NCI-H510A (cell line): ENCODE measurements around the gene ARAF.
"Not testable (repeated sequence)": the region's sequence is repeated elsewhere in the genome, so short reads cannot be mapped to it uniquely, and the experiment has no call there.

Source experiments
- DNase-seq: peaks from one replicate; lab custom pipeline; 2025; lab: John Stamatoyannopoulos, UW

The ARAF gene

DNA sequence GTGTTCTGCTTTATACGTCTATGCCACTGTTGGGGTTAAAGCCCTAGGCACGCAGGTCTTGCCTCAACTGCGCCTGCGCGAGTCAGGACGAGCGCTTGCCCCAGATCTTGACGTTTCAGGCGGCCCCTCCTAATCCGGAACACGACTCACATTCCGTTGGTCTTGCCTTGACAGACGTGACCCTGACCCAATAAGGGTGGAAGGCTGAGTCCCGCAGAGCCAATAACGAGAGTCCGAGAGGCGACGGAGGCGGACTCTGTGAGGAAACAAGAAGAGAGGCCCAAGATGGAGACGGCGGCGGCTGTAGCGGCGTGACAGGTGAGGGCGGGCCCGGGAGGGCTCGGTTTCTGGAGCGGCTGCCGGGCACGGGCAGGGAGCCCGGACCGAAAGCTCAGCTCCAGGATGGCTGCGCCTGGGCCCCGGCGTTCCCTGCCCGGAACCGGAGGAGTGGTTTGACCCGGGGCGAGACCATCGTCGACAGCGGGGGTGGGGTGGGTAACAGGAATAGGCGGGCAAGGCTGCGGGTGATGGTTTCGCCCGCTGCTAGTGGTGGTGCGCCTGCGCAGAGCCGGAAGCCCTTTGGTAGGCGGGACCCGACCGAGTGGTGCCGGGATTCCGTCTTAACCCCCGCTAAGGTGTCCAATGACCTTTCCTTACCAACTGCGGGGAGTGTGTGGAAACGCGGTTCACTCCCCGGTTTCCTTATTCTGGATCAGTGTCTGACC, at the start of gene ARAF:
Gene ARAF, plus strand, starts transcription at position 272 of the 725 bp plus-strand sequence. CDS start 1,763 bp downstream, outside the sequence.
- DNase-seq, result peak; percentile 91

DNA sequence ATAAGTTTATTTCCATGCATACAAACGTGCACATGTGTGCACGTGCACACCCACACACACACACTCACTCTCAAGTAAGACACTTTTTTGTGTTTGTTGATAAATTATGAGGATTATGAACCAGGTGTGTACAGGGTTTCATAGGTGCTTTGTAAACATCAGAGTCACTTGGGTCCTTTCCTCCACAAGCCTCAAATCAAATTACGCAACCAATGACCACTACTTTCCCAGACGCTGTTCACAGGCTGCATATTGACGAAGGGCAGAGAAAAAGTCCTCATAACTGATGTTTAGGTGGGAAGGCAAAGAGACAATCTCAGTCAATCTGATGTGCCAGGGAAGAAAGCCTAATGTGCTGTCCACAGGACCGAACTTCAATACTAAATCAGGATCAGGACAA, 48.6 kb upstream of the ARAF start:
- not testable (repeated sequence) for DNase-seq

DNA sequence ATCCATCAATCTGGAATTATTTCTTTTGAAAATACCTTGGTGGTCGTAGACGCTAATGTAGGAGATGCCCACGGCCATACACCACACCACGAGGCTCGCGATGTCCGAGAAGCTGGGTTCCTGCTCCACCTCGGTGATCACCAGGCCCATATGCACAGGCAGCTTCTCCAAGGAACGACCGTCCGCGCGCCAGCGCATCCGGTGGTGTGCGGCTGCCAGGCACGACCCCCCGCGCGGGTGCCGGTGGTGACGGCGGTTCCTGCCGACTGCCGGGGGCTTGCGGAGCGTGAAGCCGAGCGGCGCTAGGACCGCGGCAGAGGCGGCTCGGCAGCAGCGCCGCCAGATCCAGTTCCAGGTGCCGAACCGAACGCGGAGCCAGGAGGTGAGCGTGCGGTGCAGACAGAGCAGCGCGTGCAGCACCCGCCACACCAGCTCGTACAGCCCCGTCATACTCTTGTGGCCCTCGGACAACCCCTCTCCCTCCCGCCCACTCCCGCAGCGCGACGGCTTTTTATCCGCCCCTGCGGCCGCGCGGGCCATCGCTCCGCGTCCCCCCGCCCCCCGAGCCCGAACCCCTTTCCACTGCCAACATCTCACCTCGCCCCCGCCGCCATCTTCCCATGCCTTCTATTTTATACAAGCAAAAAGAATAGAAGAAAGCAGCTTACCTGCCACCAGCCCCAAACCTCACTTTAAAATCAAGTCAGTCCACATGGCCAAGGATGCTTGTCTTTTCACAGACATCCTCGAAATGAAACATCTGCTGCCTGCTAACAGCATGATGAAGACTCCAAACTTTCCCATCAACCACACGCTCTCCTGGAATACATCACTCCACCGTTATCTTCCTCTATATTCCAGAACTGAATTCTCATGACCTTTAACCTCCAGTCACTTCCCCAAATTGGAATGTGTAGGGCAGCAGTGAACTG, 47.7 kb upstream of the ARAF start:
- not testable (repeated sequence) for DNase-seq

DNA sequence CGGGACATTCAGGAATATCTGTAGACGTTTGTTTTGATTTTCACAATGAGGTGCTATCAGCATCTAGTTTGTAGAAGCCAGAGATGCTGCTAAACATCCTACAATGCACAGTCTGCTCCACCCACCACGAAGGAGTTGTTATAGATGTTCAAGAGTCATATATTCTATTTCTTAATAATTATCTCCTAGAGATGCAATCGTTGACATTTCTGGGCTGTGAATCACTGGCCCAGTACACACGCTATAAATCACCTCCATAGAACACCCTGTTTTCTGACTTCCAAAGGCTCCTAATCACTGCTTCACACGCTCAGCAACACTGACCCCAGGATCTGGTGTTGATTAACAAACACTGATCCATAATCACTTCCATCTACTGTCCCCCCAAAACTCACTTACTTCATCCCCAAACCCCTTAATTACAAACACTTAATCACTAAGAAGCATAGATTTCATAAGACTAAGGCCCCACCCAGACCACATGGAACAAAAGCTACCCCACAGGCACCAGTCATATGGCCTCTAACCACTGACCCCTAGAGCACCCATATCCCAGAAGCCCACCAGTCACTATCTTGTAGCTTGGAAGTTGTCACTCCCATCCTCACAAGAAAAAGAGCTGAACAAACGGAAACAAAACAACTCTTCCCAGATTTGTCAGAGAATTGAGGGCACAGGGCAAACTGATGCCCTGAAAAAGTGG, 46.3 kb upstream of the ARAF start:
- DNase-seq, result no peak

DNA sequence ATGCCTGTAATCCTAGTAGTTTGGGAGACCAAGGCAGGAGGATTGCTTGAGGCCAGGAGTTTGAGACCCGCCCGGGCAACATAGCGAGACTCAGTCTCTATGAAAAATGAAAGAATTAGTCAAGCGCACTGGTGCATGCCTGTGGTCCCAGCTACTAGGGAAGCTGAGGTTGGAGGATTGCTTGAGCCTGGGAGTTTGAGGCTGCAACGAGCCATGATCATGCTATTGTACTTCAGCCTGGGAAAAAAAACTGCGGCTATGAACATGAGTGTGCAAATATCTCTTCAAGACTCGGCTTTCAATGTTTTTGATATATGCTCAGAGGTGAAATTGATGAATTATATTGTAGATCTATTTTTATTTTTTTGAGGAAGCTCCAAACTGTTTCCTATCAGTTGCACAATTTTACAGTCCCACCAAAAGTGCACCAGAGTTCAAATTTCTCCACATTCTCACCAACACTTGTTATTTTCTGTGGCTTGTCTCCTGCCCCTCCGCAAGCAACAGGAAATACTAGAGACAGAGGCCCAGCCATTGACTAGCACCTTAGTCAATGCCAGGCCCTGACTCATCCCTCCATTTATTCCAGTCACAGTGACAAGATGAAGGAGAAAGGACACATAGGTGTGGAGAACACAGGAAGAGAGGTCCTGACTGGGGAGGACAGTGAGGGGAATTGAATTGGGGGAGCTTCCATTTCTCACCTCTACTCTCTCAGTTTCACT, 44.9 kb upstream of the ARAF start:
- no peak for DNase-seq

DNA sequence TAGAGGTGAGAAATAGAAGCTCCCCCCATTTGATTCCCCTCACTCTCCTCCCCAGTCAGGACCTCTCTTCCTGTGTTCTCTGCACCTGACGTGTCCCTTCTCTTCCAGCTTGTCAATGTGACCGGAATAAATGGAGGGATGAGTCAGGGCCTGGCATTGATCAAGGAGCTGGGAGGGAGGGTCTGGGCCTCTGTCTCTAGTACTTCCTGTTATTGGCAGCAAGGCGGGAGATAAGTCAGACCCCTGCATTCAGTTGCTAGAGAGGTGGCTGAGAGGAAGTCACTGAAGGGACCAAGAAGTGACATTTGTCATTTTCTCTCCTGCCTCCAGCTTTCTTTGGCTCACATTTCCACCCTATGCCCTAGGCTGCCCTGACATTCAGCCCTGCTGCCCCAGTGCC, 42.9 kb upstream of the ARAF start:
- no peak for DNase-seq

DNA sequence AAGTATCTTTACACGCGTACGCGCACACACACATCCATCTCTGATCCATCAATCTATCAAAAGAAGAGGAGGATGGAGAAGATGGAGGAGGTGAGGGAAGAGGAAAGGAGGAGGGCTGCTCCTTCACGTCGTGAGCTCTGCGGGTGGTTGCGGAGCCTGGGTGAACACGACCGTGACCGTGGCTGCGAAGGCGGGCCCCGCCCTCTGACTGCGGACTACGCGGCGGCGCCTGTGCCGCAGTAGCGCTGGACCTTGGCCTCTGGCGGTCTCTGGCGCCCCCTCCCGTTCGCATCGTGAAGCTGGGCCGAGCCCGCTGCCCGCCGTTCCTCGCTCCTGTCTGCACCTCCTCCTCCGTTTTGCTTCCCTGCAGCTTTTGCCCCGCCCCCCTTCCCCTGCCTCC, 37.7 kb upstream of the ARAF start:
- DNase-seq, result peak; percentile 44

DNA sequence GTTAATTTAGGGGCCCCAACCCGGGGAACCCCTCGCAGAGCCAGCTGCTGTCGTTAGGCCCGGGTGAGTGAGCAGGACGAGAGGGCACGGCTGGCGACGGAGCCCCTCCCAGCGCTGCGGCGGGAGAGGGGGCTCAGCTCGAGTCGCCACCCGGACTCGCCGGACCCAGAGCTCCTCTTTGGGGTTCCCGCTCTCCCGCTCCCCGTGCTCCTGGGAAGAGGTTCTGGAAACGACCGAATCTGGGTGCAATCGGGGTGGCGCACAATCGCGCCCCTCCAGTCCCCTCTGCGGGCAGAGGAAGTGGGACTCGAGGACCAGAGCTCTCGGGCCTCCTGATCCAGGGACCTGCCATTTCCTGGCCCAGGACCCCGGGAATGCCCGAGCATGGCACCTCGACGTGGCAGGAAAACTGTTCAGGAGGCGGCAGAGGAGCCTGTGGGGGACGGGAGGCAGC, 37.3 kb upstream of the ARAF start:
- DNase-seq, result no peak

DNA sequence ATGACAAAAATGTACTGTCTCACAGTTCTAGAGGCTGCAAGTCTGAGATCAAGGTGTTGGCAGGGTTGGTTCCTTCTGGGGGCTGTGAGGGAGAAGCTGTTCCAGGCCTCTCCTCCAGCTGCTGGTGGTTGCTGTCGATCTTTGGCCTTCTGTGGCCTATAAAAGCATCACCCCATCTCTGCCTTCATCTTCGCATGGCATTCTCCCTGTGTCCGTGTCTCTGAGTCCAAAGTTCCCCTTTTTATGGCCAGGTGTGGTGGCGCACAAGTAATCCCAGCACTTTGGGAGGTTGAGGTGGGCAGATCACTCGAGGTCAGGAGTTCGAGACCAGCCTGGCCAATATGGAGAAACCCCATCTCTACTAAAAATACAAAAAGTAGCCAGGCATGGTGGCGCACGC, 31.5 kb upstream of the ARAF start:
- DNase-seq, result no peak

DNA sequence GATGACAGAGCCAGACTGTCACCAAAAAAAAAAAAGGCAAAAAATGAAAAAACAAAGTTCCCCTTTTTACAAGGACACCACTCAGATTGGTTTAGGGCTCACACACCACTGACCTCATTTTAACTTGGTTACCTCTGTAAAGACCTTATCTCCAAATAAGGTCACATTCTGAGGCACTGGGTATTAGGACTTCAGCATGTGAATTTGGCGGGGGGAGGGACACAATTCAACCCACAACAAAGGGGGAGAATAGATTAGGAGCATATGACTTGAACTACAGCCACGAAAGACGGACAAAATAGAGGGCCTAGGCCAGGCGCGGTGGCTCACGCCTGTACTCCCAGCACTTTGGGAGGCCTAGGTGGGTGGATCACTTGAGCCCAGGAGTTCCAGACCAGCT, 31.0 kb upstream of the ARAF start:
- no peak for DNase-seq

DNA sequence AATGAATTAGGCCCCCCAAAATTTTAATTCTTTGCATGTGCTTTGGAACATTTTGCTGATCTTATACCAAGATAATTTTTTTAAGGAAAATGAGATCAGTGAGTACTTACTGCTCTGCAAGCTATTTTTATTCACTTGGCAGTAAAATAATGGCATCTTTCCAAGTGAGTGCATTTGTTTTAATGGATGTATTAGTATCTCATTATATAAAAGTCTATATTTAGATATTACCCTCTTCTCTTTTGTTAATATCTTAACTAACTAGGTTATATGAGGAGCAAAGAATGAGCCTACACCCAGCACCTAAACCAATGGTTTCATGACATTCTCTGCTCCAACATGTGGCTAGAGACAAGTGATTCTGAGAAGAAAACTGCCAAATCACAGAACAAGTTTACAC, 21.1 kb upstream of the ARAF start:
- DNase-seq, result no peak

DNA sequence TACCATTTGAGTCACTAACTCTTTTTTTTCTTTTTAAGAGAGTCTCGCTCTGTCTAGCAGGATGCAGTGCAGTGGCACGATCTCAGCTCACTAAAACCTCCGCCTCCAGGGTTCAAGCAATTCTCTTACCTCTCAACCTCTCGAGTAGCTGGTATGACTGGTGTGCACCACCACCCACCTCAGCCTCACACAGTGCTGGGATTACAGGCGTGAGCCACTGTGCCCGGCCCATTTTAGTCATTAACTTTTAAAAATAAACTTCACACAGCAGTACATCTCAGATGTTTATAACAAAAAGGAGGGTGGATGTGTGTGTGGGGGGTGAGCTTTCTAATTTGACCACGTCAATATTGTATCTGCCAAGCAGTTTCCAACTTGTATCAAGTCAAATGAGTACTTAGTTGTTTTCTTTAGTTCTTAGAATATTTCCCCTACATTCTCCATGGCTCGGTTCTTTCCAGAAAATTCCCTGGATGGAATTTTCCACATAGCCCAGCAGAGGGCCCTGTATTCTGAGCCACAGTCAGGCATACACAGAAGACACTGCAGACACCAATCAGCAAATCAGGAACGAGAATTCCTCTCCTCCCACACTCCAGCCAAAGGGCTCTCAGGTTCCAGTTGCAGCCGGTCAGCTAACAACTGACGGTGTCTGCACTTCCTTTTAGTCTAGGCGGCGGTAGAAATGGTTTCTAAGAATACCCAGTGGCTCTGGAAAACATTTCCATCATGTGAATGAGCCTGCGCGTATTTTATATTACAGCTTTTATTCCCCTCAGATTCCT, 20.1 kb upstream of the ARAF start:
- DNase-seq, result peak; percentile 83

DNA sequence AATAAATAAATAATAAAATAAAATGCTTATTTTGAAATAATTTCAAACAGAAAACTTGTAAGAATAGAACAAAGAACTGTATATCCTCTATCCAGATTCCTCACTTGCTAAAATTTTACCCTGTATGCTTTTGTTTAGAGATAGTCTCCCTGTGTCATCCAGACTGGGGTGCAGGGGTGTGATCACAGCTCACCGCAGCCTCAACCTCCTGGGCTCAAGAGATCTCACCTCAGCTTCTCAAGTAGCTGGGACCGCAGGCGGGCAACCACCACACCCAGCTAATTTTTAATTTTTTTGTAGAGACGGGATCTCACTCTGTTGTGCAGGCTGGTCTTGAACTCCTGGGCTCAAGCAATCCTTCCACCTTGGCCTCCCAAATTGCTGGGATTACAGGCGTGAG, 17.5 kb upstream of the ARAF start:
- no peak for DNase-seq

DNA sequence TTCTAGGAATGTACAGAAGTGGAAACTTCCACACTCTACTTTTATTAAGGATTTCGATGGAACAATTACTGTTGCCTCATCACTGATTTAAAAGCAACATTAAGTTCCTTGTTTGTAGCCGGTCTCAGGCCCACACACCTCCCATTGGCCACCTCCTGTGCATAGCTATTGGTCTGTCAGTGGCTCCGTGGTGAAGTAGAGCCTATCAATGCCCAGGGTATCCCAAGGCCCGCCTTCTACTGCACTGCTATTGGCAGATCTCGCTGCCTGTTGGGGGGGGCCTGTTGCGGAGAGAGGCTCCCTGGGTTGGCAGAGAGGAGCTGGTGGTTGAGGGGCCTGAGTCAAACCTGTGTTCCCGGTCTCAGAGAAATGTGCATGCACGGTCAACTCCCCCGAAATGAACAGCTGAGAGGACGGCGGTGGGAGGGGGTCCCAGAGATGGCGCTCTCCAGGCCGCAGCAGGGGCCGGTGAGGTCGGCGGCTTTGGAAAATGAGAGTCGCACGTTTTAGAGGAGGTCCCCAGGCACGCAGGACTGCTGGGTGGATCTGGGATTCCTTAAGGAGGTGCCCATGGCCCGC, 4.9 kb upstream of the ARAF start:
- DNase-seq, result peak; percentile 85

DNA sequence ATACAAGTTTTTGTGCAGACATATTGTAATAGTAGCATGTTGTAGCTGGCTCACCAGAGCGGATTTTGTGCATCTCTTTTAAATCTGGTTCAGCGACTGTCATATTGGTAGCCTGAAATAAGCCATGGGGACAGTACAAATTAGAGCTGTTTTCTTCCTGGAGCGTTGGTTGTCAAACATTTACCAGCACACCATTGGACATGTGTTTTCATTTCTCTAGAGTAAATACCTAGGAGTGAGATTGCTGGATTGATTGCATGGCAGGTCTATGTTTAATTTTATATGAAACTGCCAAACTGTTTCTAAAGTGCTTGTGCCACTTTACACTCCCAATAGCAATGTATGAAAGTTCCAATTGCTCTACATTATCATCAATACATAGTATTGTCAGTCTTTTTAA, 2.6 kb upstream of the ARAF start:
- no peak for DNase-seq

DNA sequence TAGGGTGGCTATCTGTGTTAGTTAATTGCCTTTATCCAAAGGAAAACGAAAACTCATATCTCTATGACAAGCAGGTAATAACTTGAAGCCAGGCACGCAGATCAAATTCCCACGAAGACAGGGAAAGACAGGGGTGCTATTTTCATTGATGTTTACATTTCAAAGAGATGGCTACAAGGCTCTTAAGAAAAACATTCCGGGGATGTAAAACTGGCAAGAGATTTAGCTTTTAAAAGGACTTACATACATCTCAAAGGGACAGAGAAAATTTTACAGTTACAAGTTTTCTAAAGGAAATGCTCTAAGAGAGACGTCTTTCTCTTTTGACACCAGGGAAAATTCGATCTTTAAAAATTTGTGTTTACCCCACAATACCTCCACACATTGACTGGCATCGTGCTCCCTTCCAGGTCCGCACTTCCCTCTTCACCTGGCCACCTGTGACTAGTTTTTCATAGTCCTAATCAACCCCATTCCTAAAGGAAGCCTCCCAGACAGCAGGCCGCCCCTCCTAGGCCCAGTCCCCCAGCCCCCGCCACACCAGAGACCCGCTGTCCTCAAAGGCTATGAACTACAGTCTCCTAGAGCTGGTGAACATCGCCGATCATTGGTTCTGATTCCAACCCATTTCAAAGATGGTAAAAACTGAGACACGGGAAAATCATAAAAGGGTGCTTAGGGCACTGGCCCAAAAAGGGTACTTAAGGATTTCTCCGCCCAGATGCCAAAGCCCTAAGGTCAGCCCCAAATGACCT, 649 bp upstream of the ARAF start:
- no peak for DNase-seq

DNA sequence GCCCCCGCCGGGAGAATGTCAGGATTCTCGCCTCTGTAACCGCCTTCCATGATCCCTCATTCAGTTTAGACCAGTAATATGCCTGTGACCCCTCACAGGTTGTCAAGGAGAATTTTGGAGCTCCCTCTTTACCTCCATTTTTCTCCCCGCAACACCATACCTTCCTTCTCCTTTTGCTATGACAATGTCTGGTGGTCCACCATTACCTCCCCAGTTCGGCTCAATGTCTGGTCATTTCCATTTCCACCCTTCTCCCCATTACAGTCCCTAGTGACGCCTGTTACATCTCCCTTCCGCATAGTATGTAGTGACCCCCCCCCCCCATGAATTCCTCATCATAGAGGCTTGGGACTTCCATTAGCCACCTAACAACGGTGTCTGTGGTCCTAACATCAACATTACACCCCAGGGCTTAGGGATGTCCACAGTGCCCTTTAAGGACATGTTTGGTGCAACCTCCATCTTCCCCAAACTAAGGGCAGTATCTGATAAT, 700 bp downstream of the ARAF start:
- DNase-seq, result no peak

DNA sequence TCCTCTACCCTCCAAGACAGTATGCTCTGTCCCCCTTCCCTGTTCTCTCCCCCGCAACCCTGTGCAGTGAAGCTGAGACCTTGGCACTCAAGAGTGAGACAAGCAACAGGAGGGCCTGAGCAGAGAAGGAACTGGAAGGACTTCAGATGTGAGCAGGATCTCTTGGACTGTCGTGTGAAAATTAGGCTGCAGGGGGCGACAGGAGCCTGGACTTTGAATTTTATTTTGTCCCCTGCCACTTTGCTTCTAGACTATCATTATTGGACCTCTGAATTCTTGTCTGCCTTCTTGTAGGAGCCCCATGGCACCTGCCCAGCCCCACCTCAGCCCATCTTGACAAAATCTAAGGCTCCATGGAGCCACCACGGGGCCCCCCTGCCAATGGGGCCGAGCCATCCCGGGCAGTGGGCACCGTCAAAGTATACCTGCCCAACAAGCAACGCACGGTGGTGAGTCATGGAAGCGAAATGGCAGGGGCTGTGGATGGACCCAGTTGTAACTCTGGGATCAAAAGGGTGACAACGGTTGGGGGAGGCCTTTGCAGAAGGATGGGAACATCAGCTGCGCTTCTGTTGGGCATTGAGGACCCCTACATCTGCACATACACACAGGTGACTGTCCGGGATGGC, 1.7 kb downstream of the ARAF start:
- DNase-seq, result no peak

DNA sequence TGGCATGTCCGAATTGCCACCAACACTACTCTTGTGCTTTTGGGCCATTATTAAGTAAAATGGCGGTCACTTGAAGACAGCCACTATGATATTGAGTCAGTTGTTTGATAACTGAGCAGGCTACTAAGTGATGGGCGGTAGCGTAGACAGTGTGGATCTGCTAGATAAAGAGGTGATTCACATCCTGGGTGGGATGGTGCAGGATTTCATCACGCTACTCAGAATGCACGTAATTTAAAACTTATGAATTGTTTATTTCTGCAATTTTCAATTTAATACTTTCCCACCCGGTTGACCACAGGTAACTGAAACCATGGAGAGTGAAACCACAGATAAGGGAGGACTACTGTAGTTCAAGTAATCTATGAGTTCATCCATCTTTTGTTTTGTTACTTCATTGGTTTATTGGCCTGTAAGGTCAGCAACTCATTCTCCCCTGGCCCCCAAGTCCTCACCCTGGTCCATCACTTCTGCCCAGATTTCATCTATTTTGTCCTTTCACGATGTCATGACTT, 2.9 kb downstream of the ARAF start:
- DNase-seq, result no peak
